GM19452 (cell line): Measurements from ENCODE around the gene OPRD1.
A peak's percentile ranks its signal among the peaks of the same experiment; 100 is the strongest.

Experiments used
- ATAC-seq: cut with Tn5 transposase; IDR thresholded peaks from one replicate; pipeline ENCODE4 v1.9.1; 2021; ENCODE audit not compliant: unreplicated experiment

The OPRD1 gene

GRCh38 chr1:28902738-28903137 is 90.8 kb downstream of the OPRD1 start:
- ATAC-seq = no peak

- ATAC-seq = no peak
Measured at GRCh38 chr1:28905921-28906666, 94.1 kb downstream of the OPRD1 start.

- ATAC-seq = no peak
Measured at GRCh38 chr1:28909198-28909597, 97.2 kb downstream of the OPRD1 start.

GRCh38 chr1:28910379-28911115 is 98.6 kb downstream of the OPRD1 start:
- no peak for ATAC-seq

GRCh38 chr1:28913786-28914227 is 101.8 kb downstream of the OPRD1 start:
- ATAC-seq = no peak

- peak; percentile 91 for ATAC-seq
Measured at GRCh38 chr1:28914228-28915030, 102.5 kb downstream of the OPRD1 start, which contains the start of gene EPB41. EPB41 (plus strand) TSS chr1:28914569; CDS start chr1:28987438, 72,869 bp downstream.

GRCh38 chr1:28915031-28915895 is 103.3 kb downstream of the OPRD1 start:
- ATAC-seq = no peak

GRCh38 chr1:28917757-28918118 is 105.8 kb downstream of the OPRD1 start:
- no peak for ATAC-seq
